RCC 7860 (cell line): ENCODE data around the gene GLB1L3.
"Not testable (repeated sequence)": the region's sequence is repeated elsewhere in the genome, so short reads cannot be mapped to it uniquely, and the experiment has no call there.

Source experiments
- DNase-seq: peaks from one replicate; pipeline ENCODE4 v3.0.0-alpha.2; 2015; ENCODE audit warnings: low spot score
- FAIRE-seq: peaks from 2 replicates; lab custom pipeline; 2012; peaks lifted over from hg19 to GRCh38; lab: Jason Lieb, UNC

Gene GLB1L3

DNA sequence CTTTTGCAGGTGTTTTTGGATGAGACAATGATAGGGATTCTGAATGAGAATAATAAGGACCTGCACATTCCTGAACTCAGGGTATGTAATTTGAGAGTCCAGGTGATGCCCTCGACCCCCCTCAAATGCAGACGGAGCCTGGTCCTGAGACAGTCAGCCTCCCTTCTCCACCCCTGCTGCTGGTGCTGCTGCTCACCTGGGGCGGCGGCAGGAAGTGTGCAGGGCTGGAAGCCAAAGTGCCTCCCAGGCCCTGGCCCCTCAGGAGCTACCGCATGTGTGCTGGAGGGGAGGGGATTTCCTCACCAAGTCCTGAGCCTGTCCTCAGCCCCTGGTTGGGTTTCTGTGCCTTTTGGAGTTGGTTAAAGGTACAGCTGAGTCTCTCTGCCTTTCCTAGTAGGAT is 36.6 kb downstream of the GLB1L3 start:
- DNase-seq, result no peak
- FAIRE-seq, result no peak

DNA sequence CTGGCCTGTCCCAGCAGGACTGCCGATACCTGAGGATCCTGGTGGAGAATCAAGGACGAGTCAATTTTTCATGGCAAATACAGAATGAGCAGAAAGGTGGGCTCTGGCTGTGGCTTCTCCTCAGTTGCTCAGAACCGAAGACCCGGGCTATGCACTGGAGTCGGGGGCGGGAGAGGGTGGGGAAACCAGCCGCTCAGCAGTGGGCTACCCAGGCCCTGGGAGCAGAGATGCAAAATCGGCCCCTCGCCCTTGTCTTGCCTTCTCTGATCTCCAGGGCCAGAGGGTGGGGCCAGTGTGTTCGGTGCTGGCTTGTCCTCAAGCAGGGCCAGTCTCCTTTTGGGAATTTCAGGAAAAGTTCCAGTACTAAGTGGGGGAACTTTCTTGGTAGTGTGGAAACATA is 37.2 kb downstream of the GLB1L3 start:
- FAIRE-seq (no peak), DNase-seq (no peak)

DNA sequence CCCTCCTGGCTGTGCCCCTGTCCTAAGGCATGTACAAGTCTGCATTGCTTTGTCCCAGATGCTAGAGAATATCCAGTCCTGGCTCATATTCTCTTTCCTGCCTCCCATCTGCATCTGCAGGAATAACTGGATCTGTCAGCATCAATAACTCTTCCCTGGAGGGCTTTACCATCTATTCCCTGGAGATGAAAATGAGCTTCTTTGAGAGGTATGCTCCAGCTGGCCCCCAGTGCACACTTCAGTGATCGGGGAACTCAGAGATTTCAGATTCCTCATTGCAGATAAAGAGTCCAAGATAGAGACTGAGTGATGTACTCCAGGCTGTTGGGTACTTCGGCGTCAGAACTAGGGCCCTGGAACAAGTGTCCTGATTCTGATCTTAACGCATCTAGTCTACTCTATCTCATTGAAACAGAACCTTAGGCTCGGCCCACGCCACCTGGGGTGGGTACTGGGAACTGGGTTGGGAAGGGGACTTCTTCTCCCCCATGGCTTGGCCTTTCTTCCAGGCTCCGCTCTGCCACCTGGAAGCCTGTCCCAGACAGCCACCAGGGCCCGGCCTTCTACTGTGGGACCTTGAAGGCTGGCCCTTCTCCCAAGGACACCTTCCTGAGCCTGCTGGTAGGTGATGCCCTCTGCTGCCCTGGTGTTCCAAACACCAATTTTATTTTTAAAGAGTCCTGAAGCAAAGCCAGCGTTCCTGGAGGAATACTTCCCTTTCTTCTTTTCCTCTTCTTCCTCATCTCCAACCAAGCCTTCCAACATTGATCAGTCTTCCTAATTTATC is 37.8 kb downstream of the GLB1L3 start:
- FAIRE-seq (no peak), DNase-seq (no peak)

DNA sequence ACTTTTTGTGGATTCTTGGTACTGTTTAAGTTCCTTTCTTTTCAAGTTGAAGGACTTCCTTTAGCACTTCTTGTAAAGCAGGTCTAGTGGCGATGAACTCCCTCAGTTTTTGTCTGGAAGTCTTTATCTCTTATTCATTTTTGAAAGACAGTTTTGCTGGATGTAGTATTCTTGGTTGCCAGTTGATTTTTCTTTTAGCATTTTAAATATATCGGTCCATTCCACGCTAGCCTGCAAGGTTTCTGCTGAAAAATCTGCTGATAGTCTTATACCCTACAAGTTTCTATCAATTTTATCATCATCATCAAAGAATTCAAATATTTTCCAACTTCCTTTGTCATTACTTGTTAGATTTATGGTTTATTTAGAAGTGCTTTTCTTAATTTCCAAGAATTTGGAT is 40.9 kb downstream of the GLB1L3 start:
- FAIRE-seq, result no peak

DNA sequence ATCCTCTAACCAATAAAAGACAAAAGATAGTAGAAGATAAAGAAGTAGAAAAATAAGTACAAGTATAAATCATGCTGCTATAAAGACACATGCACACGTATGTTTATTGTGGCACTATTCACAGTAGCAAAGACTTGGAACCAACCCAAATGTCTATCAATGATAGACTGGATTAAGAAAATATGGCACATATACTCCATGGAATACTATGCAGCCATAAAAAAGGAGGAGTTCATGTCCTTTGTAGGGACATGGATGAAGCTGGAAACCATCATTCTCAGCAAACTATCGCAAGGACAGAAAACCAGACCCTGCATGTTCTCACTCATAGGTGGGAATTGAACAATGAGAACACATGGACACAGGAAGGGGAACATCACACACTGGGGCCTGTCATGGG is 45.2 kb downstream of the GLB1L3 start:
- FAIRE-seq, DNase-seq: not testable (repeated sequence)

More for the DNA sequence above, 40.9 kb downstream of the GLB1L3 start:
- no peak for DNase-seq

DNA sequence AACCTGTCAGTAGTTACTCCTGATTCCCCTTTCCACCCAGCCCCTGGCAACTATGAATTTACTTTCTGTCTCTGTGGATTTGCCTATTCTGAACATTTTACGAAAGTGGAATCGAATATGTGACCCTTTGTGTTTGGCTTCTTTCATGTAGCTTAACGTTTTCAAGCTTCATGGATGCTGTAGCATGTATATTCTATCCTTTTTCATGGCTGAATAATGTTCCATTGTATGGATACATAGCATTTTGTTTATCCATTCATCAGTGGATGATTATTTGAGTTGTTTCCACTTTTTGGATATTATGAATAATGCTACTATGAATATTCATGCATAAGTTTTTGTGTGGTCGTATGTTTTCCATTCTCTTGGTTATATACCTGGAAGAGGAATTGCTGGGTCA is 46.4 kb downstream of the GLB1L3 start:
- FAIRE-seq, result no peak

DNA sequence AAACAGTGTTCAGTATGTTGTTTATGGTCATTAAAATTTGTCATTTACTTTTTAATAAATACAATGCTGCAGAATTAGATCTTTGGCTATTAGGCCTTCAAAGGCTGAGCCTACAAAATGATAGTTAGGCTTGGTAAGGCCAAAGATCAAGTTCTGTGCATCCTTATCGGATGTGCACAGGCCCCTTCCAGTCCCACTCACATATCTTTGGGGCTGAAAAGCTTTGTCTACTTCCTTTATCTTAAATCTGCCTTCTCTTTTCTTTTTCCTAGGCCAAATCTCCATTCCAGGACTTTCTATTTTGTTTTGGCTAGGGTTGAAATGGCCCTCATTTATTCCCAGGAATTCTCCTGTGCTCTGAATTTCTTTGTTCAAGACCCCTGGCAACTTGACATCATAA is 52.3 kb downstream of the GLB1L3 start:
- FAIRE-seq, result no peak
- DNase-seq, result no peak

More for the DNA sequence above, 46.4 kb downstream of the GLB1L3 start:
- no peak for DNase-seq

DNA sequence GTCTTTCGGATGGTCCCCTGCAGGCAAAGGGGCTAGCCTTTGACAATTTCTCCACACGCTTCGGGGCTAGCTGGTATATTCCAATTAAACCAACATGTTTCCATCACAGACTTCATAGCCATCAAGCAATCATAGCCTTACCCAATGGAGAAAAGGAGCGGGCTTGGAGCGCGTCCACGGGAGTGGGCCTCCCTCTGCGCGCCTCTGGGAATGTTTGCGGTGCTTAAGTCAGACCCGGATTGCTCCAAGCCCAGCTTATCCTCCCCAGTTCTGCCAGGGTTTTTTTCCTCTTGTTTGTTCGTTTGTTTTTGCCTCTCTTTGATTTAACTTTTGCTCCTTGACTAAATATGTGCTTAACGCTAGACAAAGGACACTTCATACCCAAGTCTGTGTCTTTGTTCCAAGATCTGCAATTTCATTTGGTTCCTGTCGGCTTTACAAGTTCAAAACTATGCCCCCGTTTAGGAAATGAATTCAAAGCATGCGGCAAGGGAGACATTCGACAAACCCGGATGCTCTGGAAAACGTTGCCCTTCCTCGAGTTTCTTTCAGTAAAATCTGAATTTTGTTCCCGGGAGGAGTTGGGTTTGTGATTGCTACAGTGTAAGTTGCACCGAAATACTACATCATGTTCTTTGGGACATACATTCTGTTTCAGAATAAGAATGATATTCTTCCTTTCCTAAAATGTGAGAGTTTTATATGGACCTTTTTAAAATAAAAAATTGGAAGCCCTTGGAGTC is 54.6 kb downstream of the GLB1L3 start:
- FAIRE-seq (no peak), DNase-seq (no peak)

DNA sequence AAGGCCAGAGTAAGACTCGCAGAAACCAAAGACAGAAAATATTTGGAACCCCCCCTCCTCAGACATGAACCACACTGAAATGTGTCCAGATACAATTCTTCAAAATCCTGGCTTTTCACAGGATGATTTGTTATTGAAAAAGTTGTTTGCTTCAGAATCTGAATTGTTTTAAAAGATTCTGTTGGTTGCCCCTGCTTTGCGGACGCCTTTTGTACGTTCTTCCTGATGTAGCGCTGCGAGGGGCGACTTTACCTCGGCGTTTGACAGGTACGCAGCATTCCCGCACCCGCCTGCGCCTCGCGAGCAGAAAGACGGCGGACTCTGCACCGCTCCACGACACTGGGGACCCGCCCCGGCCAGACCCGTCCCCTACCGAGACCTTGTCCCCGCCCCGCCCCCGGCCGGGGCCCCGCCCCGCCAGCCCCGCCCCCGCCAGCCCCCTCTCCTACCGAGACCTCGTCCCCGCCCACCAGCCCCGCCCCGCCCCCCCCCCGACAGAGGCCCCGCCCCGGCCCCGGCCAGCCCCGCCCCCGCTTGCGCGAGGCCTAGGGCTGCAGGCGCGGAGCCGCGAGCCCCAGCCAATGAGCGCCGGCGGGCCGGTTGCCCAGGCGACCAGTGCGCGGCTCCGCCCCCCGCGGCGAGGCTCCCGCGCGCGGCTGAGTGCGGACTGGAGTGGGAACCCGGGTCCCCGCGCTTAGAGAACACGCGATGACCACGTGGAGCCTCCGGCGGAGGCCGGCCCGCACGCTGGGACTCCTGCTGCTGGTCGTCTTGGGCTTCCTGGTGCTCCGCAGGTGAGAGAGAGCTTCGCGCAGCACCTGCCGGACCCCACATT is 55.4 kb downstream of the GLB1L3 start, which contains the start of gene GLB1L2:
Gene GLB1L2 (plus strand): TSS at position 635 of the 835 bp plus-strand sequence. CDS start 74 bp downstream, at position 709.
- no peak for DNase-seq
- no peak for FAIRE-seq

DNA sequence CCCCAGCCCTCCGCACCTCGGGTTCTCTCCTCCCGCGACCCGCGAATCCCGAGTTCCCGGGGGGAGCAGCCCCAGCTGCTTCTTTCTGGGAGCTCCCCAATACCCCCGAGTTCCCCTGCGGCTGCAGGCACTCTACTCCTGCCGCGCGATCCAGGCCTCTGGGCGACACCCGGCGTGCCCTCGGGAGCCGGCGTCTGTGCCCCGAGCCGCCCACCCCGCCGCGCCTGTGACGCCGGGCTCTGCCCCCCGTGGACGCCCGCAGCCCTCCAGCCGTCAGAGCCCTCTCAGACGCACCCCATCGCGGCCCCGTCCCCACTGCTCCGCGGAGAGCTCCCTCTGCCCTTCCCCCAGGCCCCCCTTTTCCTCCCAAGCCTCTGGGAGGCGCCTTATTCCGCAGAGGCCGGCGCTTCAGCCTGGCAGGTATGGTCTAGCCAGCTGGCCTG is 56.0 kb downstream of the GLB1L3 start:
- no peak for FAIRE-seq

DNA sequence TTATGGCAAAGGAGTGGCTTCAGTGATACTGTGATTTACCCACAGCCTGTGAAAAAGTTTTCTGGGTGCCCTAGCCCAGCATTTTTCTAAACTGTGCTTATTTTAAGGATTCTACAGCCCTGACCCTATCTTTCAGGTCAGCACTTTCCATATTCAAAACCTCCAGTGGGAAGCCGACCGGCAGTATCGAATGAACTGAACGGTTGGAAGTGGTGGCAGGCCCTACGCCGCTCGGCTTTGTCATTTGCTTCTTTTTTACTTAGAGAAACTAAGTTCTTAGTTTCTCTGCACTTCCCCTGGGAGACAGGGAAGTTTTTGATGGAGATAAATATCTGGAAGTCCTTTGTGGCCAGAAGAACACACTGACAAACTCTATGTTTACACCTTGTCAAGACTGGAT is 56.6 kb downstream of the GLB1L3 start:
- FAIRE-seq (no peak), DNase-seq (no peak)

More for the DNA sequence above, 56.0 kb downstream of the GLB1L3 start:
- DNase-seq, result no peak

DNA sequence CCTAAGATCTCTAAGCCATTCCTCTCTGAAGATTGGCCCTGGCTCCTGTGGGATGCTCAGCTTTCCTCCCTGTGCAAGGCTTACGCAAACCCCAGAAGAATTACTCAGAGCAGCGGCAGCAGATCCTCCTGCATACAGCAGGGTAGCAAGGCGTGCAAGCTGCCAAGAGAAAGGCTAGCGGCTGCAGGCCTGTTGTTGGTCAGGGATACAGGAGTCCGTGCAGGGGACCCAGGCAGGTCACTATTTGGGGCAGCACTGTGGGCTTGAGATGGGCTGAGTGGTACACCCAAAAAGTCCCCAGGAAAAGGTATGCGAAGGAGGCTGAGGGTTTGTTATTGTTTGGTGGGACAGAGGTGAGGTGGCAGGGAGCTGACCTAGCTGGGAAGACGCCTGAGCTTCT is 57.1 kb downstream of the GLB1L3 start:
- no peak for FAIRE-seq
- DNase-seq, result no peak

DNA sequence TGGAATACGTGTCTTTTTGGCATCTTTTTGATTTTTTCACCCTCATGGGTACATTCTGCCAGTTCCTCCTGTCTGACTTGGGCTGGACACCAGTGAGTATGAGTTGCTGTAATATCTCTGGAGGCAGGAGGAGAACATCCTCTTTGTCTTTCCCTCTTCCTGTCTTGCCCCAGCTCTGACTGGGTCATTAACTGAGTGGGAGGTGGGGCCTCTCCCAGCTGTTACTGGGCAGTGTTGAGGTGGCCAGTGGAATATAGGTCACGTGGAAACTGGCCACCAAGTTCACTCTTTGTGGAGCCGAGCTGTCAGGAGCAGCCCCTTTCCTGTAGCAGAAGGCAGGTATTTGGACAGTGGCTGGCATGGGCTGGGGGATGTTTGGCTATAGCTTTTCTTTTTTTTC is 57.8 kb downstream of the GLB1L3 start:
- FAIRE-seq, result no peak
- DNase-seq, result no peak

DNA sequence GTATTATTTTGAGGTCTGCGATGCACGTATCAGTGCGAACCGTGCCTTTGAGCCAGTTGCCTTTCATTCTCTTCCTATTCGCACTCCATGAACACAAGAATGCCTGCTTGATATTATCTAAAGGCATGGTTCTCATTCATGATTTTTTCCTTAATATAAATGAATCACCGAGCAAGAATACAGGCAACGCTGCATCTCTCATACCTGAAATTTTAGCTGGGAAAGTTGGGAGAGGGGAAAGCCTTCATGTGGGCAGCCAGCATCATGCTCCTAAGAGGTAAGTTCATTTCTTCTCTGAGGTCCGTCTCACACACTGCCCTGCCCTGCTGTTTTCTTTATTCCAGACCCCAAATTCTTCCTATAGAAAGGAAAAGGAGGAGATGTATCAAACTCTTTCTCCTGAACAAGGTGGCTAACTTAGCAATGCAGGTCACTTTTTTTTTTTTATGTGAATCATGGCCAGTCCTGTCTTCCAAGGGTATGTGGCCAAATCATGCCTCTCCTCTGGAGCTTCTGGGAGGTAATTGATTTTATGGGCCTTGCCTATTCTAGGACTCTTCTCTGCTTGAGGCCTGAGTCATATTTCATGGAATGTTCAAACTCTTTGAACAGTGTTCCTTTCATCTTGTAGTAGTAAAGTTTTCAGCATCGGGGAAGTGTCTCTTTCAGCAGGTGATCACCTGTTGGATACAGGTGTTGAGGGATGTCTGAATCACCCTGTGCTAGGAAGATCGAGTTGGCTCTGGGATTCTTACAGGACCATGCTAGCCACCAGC is 58.8 kb downstream of the GLB1L3 start:
- no peak for FAIRE-seq

DNA sequence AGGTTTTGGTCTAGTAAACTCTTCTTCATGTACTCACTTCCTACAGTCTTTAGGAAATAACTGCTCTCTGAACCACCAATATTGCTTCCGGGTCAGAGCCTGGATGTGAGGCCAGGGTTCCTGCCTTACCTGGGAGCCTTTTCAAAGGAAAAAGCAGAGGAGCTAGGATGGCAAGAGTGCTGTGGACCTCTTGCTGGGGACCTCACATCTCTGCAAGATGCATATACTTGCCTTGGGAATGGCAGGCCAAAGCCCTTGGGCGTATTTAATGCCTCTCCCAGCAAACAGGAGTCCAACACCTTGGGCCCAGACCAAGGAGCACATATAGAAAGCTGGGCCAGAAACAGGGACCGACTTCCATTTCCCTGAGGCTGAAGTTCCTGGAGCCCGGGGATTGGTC is 60.9 kb downstream of the GLB1L3 start:
- FAIRE-seq, result no peak
- no peak for DNase-seq

More for the DNA sequence above, 58.8 kb downstream of the GLB1L3 start:
- no peak for DNase-seq

DNA sequence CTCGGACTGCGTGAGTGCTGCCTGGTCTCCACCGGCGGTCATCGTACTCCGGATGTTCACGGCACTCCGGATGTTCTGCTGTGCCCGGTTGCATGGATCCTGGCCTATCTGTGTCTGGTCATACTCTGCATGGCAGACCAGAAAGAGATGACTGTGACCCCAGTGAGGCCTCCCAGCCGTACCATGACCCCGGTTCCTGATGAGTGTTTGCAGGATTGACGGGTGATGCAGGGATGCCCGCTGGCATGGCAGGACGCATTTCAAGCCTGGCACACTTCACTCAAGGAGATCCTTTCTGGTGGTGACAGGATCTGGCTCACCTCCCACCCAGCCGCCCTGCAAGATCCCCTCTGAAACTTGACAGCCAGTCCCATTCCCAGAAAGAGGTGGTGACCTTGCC is 61.9 kb downstream of the GLB1L3 start:
- DNase-seq, result no peak
- no peak for FAIRE-seq

DNA sequence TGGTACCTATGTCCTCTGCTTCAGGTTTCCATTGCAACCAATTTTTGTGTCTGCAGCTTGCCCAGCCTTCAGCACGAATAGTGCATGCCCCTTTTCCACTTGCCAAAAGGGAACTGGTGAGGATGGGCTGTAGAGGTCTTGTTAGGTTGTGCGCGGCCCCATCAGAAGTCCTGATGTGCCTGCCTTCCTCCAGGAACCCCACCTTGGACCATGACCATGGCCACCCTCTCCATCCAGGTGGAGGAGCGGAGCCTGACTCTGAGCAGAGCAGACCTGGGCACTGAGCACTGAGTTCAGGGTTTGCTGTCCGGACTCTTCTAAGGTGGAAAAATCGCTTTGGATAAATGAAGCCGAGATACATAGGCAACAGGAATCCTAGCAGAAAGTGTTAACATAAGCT is 62.5 kb downstream of the GLB1L3 start:
- no peak for DNase-seq
- no peak for FAIRE-seq

DNA sequence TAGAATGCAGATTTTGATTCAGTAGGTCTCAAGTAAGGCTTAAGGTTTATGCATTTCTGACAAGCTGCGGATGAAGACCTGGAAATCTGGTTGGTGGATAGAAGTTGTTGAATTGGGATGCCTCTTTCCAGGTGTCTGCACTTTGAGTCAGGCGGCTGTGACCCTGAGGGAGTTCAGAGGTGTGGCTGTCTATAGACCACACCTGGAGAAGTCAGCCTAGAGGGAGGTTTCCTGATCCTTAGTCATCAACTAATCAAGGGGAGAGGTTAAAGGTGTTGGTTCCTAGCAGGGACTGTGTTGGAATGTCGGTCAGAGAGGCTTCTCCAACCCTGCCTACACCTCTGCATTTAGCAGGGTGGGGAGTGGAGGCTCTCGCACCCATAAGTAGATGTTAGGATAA is 63.6 kb downstream of the GLB1L3 start:
- FAIRE-seq (no peak), DNase-seq (no peak)

DNA sequence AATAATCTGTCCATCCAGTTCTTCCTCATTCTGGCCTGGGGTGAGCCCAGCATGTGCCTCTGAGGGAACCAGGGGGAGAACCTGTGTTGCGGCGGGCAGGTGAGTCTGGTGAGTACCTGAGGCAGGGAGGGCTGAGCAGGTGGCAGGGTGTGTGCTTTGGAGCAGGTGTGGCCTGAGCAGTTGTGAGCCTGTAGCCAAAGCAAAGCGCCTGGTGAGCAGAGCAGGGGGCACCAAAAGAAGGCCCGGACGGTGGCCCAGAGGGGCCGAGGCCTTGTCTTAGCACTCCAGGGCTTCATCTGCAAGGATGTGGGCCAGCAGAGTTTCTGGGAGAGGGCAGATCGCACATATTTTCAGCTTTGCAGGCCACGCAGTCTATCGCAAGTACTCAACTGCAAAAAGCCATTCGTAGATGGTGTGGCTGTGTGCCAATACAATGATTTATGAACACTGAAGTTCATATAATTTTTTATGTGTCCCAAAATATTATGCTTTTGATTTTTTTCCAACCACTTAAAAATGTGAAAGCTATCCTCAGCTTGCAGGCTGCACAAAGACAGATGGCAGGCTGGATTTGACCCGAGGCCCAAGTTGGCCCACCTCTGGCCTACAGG is 64.3 kb downstream of the GLB1L3 start:
- no peak for FAIRE-seq

More for the DNA sequence above, 64.3 kb downstream of the GLB1L3 start:
- no peak for DNase-seq
